Fibroblast of lung (primary cell): ENCODE results near the gene OBSL1. TPM values are rescaled to one million over a fixed set of nuclear protein-coding genes. Genes with fewer than 3 reads are reported as not detected.
A peak's percentile ranks its signal among the peaks of the same experiment; 100 is the strongest.

Source experiments
- DNase-seq, 2 donors: peaks; one replicate each; pipeline versions ENCODE4 v3.0.0 to v3.0.0-alpha.2; 2010; ENCODE audit warnings: low read depth in 2 of 2
- H2AFZ ChIP-seq: 2 replicates; pipeline ENCODE4 v1.5.1; 2012; ENCODE audit warnings: low read length, control low read depth, inconsistent platforms
- H3K27ac ChIP-seq: 2 replicates; pipeline ENCODE4 v1.5.1; 2011; ENCODE audit warnings: low read length, control low read depth; ENCODE audit not compliant: insufficient read depth
- H3K27me3 ChIP-seq: 2 replicates; pipeline ENCODE4 v1.5.1; 2011; ENCODE audit warnings: mild to moderate bottlenecking, low read length; ENCODE audit not compliant: control insufficient read depth, insufficient read depth
- H3K36me3 ChIP-seq: 2 replicates; pipeline ENCODE4 v1.5.1; 2011; ENCODE audit warnings: low read length; ENCODE audit not compliant: control insufficient read depth, insufficient read depth
- H3K4me1 ChIP-seq: 2 replicates; pipeline ENCODE4 v1.5.1; 2011; ENCODE audit warnings: low read length; ENCODE audit not compliant: control insufficient read depth, insufficient read depth; ENCODE audit errors: extremely low read depth
- H3K4me2 ChIP-seq: 2 replicates; pipeline ENCODE4 v1.5.1; 2011; ENCODE audit warnings: low read length, control low read depth; ENCODE audit not compliant: insufficient read depth; ENCODE audit errors: extremely low read depth
- H3K4me3 ChIP-seq, 4 experiments: fragments of 200-600 bp in 1 of 4; sonication (generic) in 1 of 4; replicated peaks in 1 of 4; 2 replicates each; pipeline ENCODE4 v1.5.1; 2011 to 2016; ENCODE audit warnings: low read length in 4 of 4, low read depth in 3 of 4, mild to moderate bottlenecking in 3 of 4, control low read depth in 2 of 4, inconsistent platforms in 1 of 4, mixed read lengths in 1 of 4; ENCODE audit not compliant: insufficient read depth in 1 of 4; ENCODE audit errors: control extremely low read depth in 1 of 4
- H3K79me2 ChIP-seq: 2 replicates; pipeline ENCODE4 v1.5.1; 2012; ENCODE audit warnings: mild to moderate bottlenecking, low read length, inconsistent platforms; ENCODE audit not compliant: control insufficient read depth, insufficient read depth
- H3K9ac ChIP-seq: 2 replicates; pipeline ENCODE4 v1.5.1; 2011; ENCODE audit warnings: mild to moderate bottlenecking, low read length, control low read depth; ENCODE audit not compliant: insufficient read depth
- H3K9me3 ChIP-seq: 2 replicates; pipeline ENCODE4 v1.5.1; 2012; ENCODE audit warnings: low read depth, low read length; ENCODE audit not compliant: control insufficient read depth, insufficient read depth
- H4K20me1 ChIP-seq: 2 replicates; pipeline ENCODE4 v1.5.1; 2011; ENCODE audit warnings: low read length; ENCODE audit not compliant: control insufficient read depth, insufficient read depth; ENCODE audit errors: extremely low read depth
- EZH2 ChIP-seq: IDR thresholded peaks from 2 replicates; pipeline ENCODE4 v1.5.1; 2012; ENCODE audit warnings: low read length, control low read depth, mild to moderate bottlenecking; ENCODE audit errors: missing control alignments
- polyA plus RNA-seq, 2 donors: library from polyadenylated mRNA; depleted of rRNA in 1 of 2; stranded (reverse) in 1 of 2; unstranded in 1 of 2; fragments of >200 nt; gene quantifications; 2 replicates each; pipeline ENCODE4 v1.2.1, GENCODE V29; 2011 to 2012; ENCODE audit warnings: missing spikeins in 1 of 2
- total RNA-seq: library from RNA; depleted of rRNA; stranded (reverse); fragments of >200 nt; gene quantifications from 2 replicates; pipeline ENCODE4 v1.2.1, GENCODE V29; 2014
- TF ChIP-seq, protein P1 (sequence below), 2 donors: IDR thresholded peaks in 1 of 2; conservative IDR thresholded peaks in 1 of 2; 1 replicate in 1 of 2; 2 replicates in 1 of 2; pipeline ENCODE4 v1.5.1; 2011 to 2012; ENCODE audit warnings: low read length in 2 of 2, control low read depth in 1 of 2, inconsistent platforms in 1 of 2, low read depth in 1 of 2, mild to moderate bottlenecking in 1 of 2

Gene OBSL1
- total and polyA plus RNA-seq, 2 donors (not counting 1 experiment from before 2014, with no cell fraction given) = 24.7 to 28.7 TPM

DNA sequence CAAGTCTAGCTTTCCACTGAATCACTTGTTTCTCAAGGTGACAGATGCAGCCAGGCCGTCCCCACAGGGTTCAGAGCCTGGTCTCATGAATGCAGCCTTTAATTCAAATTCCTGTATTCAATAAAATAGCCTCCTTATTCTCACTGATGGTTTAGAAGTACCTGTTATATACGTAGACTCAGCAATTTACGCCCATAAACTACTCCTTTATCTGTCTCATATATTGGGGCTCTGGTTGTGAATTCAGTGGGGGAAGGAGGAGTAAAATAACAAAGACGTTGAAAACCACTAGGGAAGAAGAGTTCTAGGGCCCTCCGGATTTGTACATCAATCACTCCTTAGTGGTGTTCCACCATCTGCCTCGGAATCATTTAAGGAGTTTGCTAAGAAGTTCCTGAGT is 1.7 kb downstream of the OBSL1 start:
- Histone ChIP-seq H3K27ac (no peak overlapping the region), H4K20me1 (no peaks in the 10 kb centered on the region), H3K4me2 (no peak overlapping the region), H3K9ac (no peak overlapping the region), H3K36me3 (no peaks in the 10 kb centered on the region), H3K4me1 (peaks cover 3% of the 10 kb centered on the region), H2AFZ (no peak overlapping the region), H3K27me3 (no peaks in the 10 kb centered on the region), H3K79me2 (no peaks in the 10 kb centered on the region), H3K9me3 (no peaks in the 10 kb centered on the region), H3K4me3 (peak overlapping the region in 2 of 4 experiments; percentile 6 to 68)
- no peak for DNase-seq
- TF ChIP-seq, protein P1, sequence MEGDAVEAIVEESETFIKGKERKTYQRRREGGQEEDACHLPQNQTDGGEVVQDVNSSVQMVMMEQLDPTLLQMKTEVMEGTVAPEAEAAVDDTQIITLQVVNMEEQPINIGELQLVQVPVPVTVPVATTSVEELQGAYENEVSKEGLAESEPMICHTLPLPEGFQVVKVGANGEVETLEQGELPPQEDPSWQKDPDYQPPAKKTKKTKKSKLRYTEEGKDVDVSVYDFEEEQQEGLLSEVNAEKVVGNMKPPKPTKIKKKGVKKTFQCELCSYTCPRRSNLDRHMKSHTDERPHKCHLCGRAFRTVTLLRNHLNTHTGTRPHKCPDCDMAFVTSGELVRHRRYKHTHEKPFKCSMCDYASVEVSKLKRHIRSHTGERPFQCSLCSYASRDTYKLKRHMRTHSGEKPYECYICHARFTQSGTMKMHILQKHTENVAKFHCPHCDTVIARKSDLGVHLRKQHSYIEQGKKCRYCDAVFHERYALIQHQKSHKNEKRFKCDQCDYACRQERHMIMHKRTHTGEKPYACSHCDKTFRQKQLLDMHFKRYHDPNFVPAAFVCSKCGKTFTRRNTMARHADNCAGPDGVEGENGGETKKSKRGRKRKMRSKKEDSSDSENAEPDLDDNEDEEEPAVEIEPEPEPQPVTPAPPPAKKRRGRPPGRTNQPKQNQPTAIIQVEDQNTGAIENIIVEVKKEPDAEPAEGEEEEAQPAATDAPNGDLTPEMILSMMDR (conservative IDR thresholded peaks at IDR 0.05 in 1 of 2, IDR thresholded peaks at IDR 0.05 in 1 of 2; ENCODE audit: low read depth in 1 of 2, low read length in 2 of 2) = no peak
- no peak for TF ChIP-seq EZH2

DNA sequence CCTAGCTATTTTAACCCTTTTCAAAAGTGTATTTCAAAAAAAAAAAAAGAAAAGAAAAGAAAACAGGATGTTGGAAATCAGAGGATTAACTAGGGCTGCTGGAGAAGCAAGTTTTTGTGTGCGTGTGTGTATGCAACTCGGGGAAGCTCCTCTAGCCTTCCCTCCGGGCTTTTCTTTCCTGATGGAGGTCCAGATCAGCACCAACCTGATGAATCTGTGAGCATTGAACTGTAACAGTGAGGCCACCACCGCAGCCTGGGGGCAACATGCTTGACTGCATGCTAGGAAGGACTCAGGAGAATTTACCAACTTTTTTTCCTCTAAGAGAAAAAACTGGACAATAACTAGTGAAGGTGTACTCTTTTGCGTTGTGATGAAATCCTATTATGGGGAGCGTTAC is 2.3 kb downstream of the OBSL1 start:
- H4K20me1 ChIP-seq = no peaks in the 10 kb centered on the region
- no peak overlapping the region for H3K9ac ChIP-seq
- H3K36me3 ChIP-seq = no peaks in the 10 kb centered on the region
- H3K79me2 ChIP-seq = no peaks in the 10 kb centered on the region
- no peak overlapping the region for H3K4me2 ChIP-seq
- no peak overlapping the region for H3K27ac ChIP-seq
- no peak for TF ChIP-seq EZH2
- TF ChIP-seq, protein P1 (conservative IDR thresholded peaks at IDR 0.05 in 1 of 2, IDR thresholded peaks at IDR 0.05 in 1 of 2; ENCODE audit: low read depth in 1 of 2, low read length in 2 of 2) = no peak
- no peak for DNase-seq
- no peaks in the 10 kb centered on the region for H3K27me3 ChIP-seq
- no peak overlapping the region for H2AFZ ChIP-seq
- no peak overlapping the region for H3K4me3 ChIP-seq
- H3K4me1 ChIP-seq = peaks cover 3% of the 10 kb centered on the region
- no peaks in the 10 kb centered on the region for H3K9me3 ChIP-seq

DNA sequence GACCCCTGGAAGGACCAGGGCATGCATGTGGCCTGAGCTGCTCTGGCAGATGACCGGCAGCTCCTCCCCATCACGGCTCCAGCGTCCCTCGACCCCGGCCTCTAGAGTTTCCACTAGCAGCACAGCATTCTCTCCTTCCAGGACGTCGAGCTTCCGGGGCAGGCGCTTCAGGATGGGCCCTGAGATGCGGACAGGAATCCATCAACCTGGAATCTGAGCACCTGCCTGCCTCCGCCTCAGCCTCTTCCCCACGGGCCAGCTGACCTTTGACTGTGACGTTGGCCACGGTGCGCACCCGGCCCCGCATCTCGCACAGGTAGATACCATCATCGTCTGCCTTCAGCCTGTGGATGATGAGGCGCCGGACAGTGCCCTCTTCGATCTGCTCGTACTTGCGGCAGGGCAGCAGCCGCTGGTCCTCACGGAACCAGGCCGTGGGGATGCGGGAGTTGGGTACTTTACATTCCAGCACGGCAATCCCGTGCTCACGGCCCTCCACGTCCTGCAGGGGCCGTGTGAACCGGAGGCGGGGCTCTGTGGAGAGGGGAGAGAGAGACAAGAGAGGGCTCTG is 3.5 kb downstream of the OBSL1 start:
- H3K27me3 ChIP-seq = no peaks in the 10 kb centered on the region
- no peaks in the 10 kb centered on the region for H4K20me1 ChIP-seq
- H2AFZ ChIP-seq = no peak overlapping the region
- H3K27ac ChIP-seq = no peak overlapping the region
- no peak overlapping the region for H3K9ac ChIP-seq
- no peak overlapping the region for H3K4me2 ChIP-seq
- no peaks in the 10 kb centered on the region for H3K9me3 ChIP-seq
- no peak overlapping the region for H3K4me3 ChIP-seq
- H3K79me2 ChIP-seq = no peaks in the 10 kb centered on the region
- H3K4me1 ChIP-seq = peaks cover 3% of the 10 kb centered on the region
- H3K36me3 ChIP-seq = no peaks in the 10 kb centered on the region
- DNase-seq = no peak
- no peak for TF ChIP-seq EZH2
- TF ChIP-seq, protein P1 (conservative IDR thresholded peaks at IDR 0.05 in 1 of 2, IDR thresholded peaks at IDR 0.05 in 1 of 2; ENCODE audit: low read depth in 1 of 2, low read length in 2 of 2) = no peak
